BJ (cell line): Measurements from ENCODE around the gene TCF19. TPM values are rescaled to one million over a fixed set of nuclear protein-coding genes. Genes with fewer than 3 reads are reported as not detected.

Source experiments
- CTCF ChIA-PET: fragments of 350-600 bp; formaldehyde crosslinking; extraction: SDS; loops from one replicate; lab custom pipeline; 2021; ENCODE audit warnings: antibody characterized with exemption, inconsistent platforms; lab: Yijun Ruan, JAX
- POLR2A ChIA-PET: fragments of 300-600 bp; sonication (Branson Sonifier 250); formaldehyde crosslinking; extraction: SDS; loops from one replicate; lab custom pipeline; 2021; ENCODE audit warnings: antibody characterized with exemption; lab: Charles Lee
- DNase-seq: peaks from one replicate; pipeline ENCODE4 v3.0.0-alpha.2; 2011; ENCODE audit warnings: low read depth
- H3K27me3 ChIP-seq: 2 replicates; pipeline ENCODE4 v1.6.0; 2011; ENCODE audit warnings: low read length; ENCODE audit not compliant: control insufficient read depth, insufficient read depth
- H3K36me3 ChIP-seq: 2 replicates; pipeline ENCODE4 v1.5.1; 2011; ENCODE audit warnings: low read length; ENCODE audit not compliant: control insufficient read depth, insufficient read depth
- H3K4me3 ChIP-seq: 2 replicates; pipeline ENCODE4 v1.5.1; 2011; ENCODE audit warnings: low read depth, mild to moderate bottlenecking, control low read depth, low read length
- CTCF ChIP-seq: IDR thresholded peaks from 2 replicates; pipeline ENCODE4 v1.5.1; 2011; ENCODE audit warnings: low read depth, mild to moderate bottlenecking, control low read depth, inconsistent platforms, low read length, moderate library complexity; ENCODE audit not compliant: insufficient read depth
- polyA plus RNA-seq: library from polyadenylated mRNA; depleted of rRNA; stranded (reverse); fragments of >200 nt; gene quantifications from 2 replicates; pipeline ENCODE4 v1.2.3, GENCODE V29; 2011

The TCF19 gene
- polyA plus RNA-seq, 1 experiment = 10.4 TPM

DNA sequence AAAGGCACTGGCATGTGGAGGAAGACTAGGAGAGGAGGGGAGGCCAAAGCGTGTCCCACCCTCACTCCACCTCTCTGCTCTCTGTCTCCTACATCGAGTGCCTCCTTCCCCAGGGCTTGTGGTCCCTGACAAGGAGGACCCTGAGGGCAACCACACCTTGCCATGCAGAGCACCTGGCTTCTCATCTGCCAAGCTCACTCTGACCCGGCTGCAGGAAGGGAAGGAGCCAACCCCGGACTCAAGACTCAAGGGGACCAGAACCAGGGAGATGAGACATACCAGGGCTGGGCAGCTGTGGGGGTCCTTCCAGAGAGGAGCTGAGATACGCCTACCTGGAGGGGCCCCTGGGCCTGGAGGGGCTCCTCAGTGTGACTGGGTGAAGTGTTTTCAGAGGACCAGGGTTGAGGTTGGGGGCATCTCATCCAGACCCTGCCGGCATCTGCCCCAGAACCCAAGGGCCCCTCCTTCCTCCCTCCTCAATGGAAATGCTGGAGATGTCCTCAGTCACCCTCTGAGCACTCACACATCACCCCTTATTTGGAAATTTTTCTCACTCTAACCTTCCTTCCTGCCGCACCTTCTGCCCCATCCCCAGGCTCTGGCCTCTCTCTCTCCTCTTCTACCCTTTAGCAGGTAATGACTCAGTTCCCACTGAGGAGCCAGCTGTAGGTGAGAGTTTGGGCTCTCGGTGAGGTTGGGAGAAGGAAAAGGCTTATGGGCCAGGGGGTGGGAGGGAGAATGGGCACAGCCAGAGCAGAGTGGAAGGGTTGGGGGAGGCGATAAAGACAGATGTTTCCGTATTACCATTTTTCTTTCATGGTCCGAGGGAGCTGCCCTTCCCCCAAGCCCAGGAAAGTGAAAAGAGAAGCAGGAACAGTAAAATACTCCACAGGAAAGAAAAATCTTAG, 44.1 kb downstream of the TCF19 start:
- TF ChIP-seq CTCF = no peak
- CTCF ChIA-PET = interaction anchor here (0.8 to 14.8 kb wide), 2 partner anchors 16 to 164 kb away, joined by 3 to 201 read pairs; no protein-coding TSS in a partner anchor
- H3K27me3 ChIP-seq = no peaks in the 10 kb centered on the region
- DNase-seq = no peak
- POLR2A ChIA-PET = no interaction called here
- no peak overlapping the region for H3K4me3 ChIP-seq
- 0 out of 2 replicates have a peak, but pooled peaks cover 1% of the 10 kb centered on the region for H3K36me3 ChIP-seq

- DNase-seq = no peak
- Histone ChIP-seq H3K4me3 (peak overlapping the region; percentile 26), H3K27me3 (no peaks in the 10 kb centered on the region), H3K36me3 (0 out of 2 replicates have a peak, but pooled peaks cover 1% of the 10 kb centered on the region)
- TF ChIP-seq CTCF = no peak
- ChIA-PET CTCF (interaction anchor here (0.8 to 14.8 kb wide), 2 partner anchors 15 to 163 kb away, joined by 3 to 201 read pairs; no protein-coding TSS in a partner anchor), POLR2A (no interaction called here)
Observed at GRCh38 chr6:31203345-31203979, 45.1 kb downstream of the TCF19 start.

GRCh38 chr6:31204751-31205145, 46.4 kb downstream of the TCF19 start:
- no peak for TF ChIP-seq CTCF
- Histone ChIP-seq H3K4me3 (no peak overlapping the region), H3K27me3 (no peaks in the 10 kb centered on the region), H3K36me3 (0 out of 2 replicates have a peak, but pooled peaks cover 1% of the 10 kb centered on the region)
- POLR2A ChIA-PET = no interaction called here
- CTCF ChIA-PET = interaction anchor here (1.2 kb wide), 1 partner anchor 11 kb away, joined by 3 read pairs; no protein-coding TSS in a partner anchor
- no peak for DNase-seq

GRCh38 chr6:31205638-31206037, 47.2 kb downstream of the TCF19 start:
- Histone ChIP-seq H3K27me3 (no peaks in the 10 kb centered on the region), H3K36me3 (0 out of 2 replicates have a peak, but pooled peaks cover 1% of the 10 kb centered on the region), H3K4me3 (no peak overlapping the region)
- ChIA-PET CTCF (interaction anchor here (1.2 kb wide), 1 partner anchor 12 kb away, joined by 3 read pairs; no protein-coding TSS in a partner anchor), POLR2A (no interaction called here)
- TF ChIP-seq CTCF = no peak
- no peak for DNase-seq

DNA sequence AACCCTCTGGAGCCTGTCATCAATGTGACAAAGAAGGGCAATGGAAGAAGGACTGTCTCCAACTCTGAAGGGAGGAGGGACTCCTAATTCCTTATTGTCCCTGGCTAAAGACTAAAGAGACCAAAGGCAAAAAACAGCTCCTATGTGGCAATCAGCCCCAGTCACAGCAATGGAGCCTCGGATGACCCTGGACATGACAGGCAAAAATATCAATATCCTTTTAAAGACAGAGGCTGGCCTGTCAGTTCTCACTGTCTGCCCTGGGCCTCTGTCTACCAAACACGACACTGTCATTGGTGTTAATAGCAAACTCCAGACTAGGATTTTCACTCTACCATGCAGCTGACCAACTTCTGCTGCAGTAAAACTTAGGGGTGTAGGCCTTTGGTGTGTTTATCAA, 50.1 kb downstream of the TCF19 start:
- Histone ChIP-seq H3K36me3 (no peaks in the 10 kb centered on the region), H3K27me3 (no peaks in the 10 kb centered on the region), H3K4me3 (no peak overlapping the region)
- ChIA-PET POLR2A (no interaction called here), CTCF (interaction anchor here (1.6 kb wide), 1 partner anchor 11 kb away, joined by 3 read pairs; no protein-coding TSS in a partner anchor)
- TF ChIP-seq CTCF = no peak
- no peak for DNase-seq
